CD8-positive, alpha-beta memory T cell (primary cell): Measurements from ENCODE around the gene ZBTB4. TPM values are rescaled to one million over a fixed set of nuclear protein-coding genes. Genes with fewer than 3 reads are reported as not detected.

ENCODE experiments used
- CTCF ChIA-PET: fragments of 350-600 bp; sonication (Branson Sonifier 250); formaldehyde crosslinking; loops from one replicate; lab custom pipeline; 2021; ENCODE audit warnings: antibody characterized with exemption; lab: Charles Lee
- POLR2A ChIA-PET: fragments of 350-600 bp; sonication (Branson Sonifier 250); formaldehyde crosslinking; loops from one replicate; lab custom pipeline; 2021; ENCODE audit warnings: antibody characterized with exemption; lab: Charles Lee
- DNase-seq, 5 donors: peaks; one replicate each; pipeline versions ENCODE4 v3.0.0 to v3.0.0-alpha.2; 2020 to 2022; ENCODE audit warnings: mixed read lengths in 1 of 5
- H3K27ac ChIP-seq: one replicate; pipeline ENCODE4 v1.7.0; 2013; ENCODE audit warnings: low read depth, mild to moderate bottlenecking, low read length, moderate library complexity
- H3K27me3 ChIP-seq: 2 replicates; pipeline ENCODE4 v1.7.0; 2013; ENCODE audit warnings: low read length, mild to moderate bottlenecking; ENCODE audit not compliant: insufficient read depth, poor library complexity, severe bottlenecking
- H3K36me3 ChIP-seq: 2 replicates; pipeline ENCODE4 v1.7.0; 2013; ENCODE audit warnings: mild to moderate bottlenecking, low read length, moderate library complexity; ENCODE audit not compliant: insufficient read depth
- H3K4me1 ChIP-seq: 2 replicates; pipeline ENCODE4 v1.7.0; 2013; ENCODE audit warnings: mild to moderate bottlenecking, low read length, moderate library complexity; ENCODE audit not compliant: insufficient read depth
- H3K4me3 ChIP-seq: 2 replicates; pipeline ENCODE4 v1.7.0; 2013; ENCODE audit warnings: mild to moderate bottlenecking, low read length
- H3K9me3 ChIP-seq: 2 replicates; pipeline ENCODE4 v1.7.0; 2013; ENCODE audit warnings: mild to moderate bottlenecking, low read length
- H3K27ac Mint-ChIP-seq, 8 donors: one replicate each; pipeline ENCODE4 v1.8.0; 2020 to 2021; ENCODE audit warnings: mixed read lengths in 8 of 8, mild to moderate bottlenecking in 6 of 8, inconsistent platforms in 3 of 8, moderate library complexity in 3 of 8
- H3K27me3 Mint-ChIP-seq, 2 donors: one replicate each; pipeline ENCODE4 v1.8.0; 2020 to 2021; ENCODE audit warnings: mixed read lengths in 2 of 2, mild to moderate bottlenecking in 1 of 2, moderate library complexity in 1 of 2
- H3K36me3 Mint-ChIP-seq, 3 donors: one replicate each; pipeline ENCODE4 v1.8.0; 2020 to 2021; ENCODE audit warnings: mixed read lengths in 3 of 3, inconsistent platforms in 1 of 3, mild to moderate bottlenecking in 1 of 3
- H3K4me1 Mint-ChIP-seq, 3 donors: one replicate each; pipeline ENCODE4 v1.8.0; 2020 to 2021; ENCODE audit warnings: mixed read lengths in 3 of 3, inconsistent platforms in 1 of 3, mild to moderate bottlenecking in 1 of 3
- H3K4me3 Mint-ChIP-seq, 7 donors: one replicate each; pipeline ENCODE4 v1.8.0; 2020 to 2021; ENCODE audit warnings: mixed read lengths in 7 of 7, mild to moderate bottlenecking in 6 of 7, moderate library complexity in 4 of 7, inconsistent platforms in 2 of 7
- H3K9me3 Mint-ChIP-seq, 5 donors: one replicate each; pipeline ENCODE4 v1.8.0; 2020 to 2022; ENCODE audit warnings: mixed read lengths in 5 of 5, mild to moderate bottlenecking in 3 of 5, moderate library complexity in 2 of 5, inconsistent platforms in 1 of 5
- polyA plus RNA-seq: library from polyadenylated mRNA; unstranded; fragments of 300-500 nt; fragmentation: Illumina TruSeq; gene quantifications from one replicate; pipeline ENCODE4 v1.2.3, GENCODE V29; 2021
- total RNA-seq, 2 experiments: library from RNA; stranded (reverse); gene quantifications; one replicate each; pipeline ENCODE4 v1.2.3, GENCODE V29; 2021

Gene ZBTB4
- total and polyA plus RNA-seq, 3 experiments from 2014 or later: 22.8 to 24.1 (median 23.1) TPM

DNA sequence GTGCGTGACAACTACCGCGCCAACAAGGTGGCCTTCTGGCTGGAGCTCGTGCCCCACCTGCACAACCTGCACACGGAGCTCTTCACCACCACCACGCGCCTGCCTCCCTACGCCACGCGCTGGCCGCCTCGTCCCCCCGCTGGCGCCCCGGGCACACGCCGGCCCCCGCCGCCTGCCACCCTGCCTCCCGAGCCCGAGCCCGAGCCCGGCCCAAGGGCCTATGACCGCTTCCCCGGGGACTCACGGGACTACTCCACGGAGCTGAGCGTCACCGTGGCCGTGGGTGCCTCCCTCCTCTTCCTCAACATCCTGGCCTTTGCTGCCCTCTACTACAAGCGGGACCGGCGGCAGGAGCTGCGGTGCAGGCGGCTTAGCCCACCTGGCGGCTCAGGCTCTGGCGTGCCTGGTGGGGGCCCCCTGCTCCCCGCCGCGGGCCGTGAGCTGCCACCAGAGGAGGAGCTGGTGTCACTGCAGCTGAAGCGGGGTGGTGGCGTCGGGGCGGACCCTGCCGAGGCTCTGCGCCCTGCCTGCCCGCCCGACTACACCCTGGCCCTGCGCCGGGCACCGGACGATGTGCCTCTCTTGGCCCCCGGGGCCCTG, 62.3 kb downstream of the ZBTB4 start:
- DNase-seq: no peak
- Mint-ChIP-seq H3K36me3 (peaks cover 0 to 1% (median 0%) of the 10 kb centered on the region in 3 donors), H3K27me3 (peaks cover 1 to 6% of the 10 kb centered on the region in 2 donors), H3K4me3 (no peak overlapping the region), H3K4me1 (peaks cover 0 to 2% (median 0%) of the 10 kb centered on the region in 3 donors), H3K9me3 (no peaks in the 10 kb centered on the region), H3K27ac (no peak overlapping the region)
- no peak overlapping the region for H3K4me3 ChIP-seq
- CTCF ChIA-PET: no interaction called here
- no peaks in the 10 kb centered on the region for H3K4me1 ChIP-seq
- no peaks in the 10 kb centered on the region for H3K36me3 ChIP-seq
- no peak overlapping the region for H3K27ac ChIP-seq
- H3K27me3 ChIP-seq: no peaks in the 10 kb centered on the region
- POLR2A ChIA-PET: no interaction called here
- no peaks in the 10 kb centered on the region for H3K9me3 ChIP-seq

DNA sequence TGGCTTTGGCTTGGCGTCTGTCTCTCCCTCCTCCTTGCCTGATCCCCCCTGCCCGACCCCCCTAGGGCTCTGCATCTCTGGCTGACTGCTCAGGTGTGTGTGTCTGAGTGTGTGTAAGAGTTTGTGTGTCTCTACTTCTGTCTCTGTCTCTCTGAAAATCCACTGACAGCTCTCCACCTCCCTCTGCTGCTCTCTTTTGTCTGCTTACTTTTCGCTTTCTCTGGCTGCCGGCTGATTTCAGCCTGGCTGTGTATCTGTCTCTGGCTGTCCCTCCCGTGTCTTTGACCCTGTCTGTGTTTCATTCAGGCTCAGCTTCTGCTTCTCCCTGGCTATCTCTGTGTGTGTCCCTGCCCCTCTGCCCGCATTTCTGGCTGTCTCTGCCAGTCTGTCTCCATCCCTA, 63.1 kb downstream of the ZBTB4 start:
- ChIA-PET POLR2A (no interaction called here), CTCF (no interaction called here)
- H3K27me3 ChIP-seq: no peaks in the 10 kb centered on the region
- Mint-ChIP-seq H3K36me3 (peaks cover 0 to 1% (median 0%) of the 10 kb centered on the region in 3 donors), H3K27me3 (peaks cover 1 to 6% of the 10 kb centered on the region in 2 donors), H3K9me3 (no peaks in the 10 kb centered on the region), H3K4me1 (peaks cover 0 to 2% (median 0%) of the 10 kb centered on the region in 3 donors), H3K27ac (peak overlapping the region in 1 of 8 donors; percentile 10), H3K4me3 (no peak overlapping the region)
- H3K36me3 ChIP-seq: no peaks in the 10 kb centered on the region
- H3K9me3 ChIP-seq: no peaks in the 10 kb centered on the region
- no peak overlapping the region for H3K4me3 ChIP-seq
- no peaks in the 10 kb centered on the region for H3K4me1 ChIP-seq
- DNase-seq: no peak
- no peak overlapping the region for H3K27ac ChIP-seq

DNA sequence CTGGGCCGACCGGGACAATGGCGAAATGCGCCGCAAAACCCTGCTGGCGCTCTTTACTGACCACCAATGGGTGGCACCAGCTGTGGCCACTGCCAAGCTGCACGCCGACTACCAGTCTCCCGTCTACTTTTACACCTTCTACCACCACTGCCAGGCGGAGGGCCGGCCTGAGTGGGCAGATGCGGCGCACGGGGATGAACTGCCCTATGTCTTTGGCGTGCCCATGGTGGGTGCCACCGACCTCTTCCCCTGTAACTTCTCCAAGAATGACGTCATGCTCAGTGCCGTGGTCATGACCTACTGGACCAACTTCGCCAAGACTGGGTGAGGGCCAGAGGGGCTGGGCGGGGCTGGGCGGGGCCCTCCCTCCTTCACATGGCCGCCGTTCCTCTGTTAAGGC, 63.6 kb downstream of the ZBTB4 start:
- CTCF ChIA-PET: no interaction called here
- H3K9me3 ChIP-seq: no peaks in the 10 kb centered on the region
- POLR2A ChIA-PET: no interaction called here
- H3K4me3 Mint-ChIP-seq: no peak overlapping the region
- H3K27me3 Mint-ChIP-seq: peaks cover 1 to 6% of the 10 kb centered on the region in 2 donors
- H3K27ac ChIP-seq: no peak overlapping the region
- H3K27me3 ChIP-seq: no peaks in the 10 kb centered on the region
- peaks cover 0 to 1% (median 0%) of the 10 kb centered on the region in 3 donors for H3K36me3 Mint-ChIP-seq
- no peaks in the 10 kb centered on the region for H3K9me3 Mint-ChIP-seq
- H3K36me3 ChIP-seq: no peaks in the 10 kb centered on the region
- H3K4me3 ChIP-seq: no peak overlapping the region
- no peaks in the 10 kb centered on the region for H3K4me1 ChIP-seq
- DNase-seq: no peak
- peaks cover 0 to 2% (median 0%) of the 10 kb centered on the region in 3 donors for H3K4me1 Mint-ChIP-seq
- H3K27ac Mint-ChIP-seq: no peak overlapping the region

DNA sequence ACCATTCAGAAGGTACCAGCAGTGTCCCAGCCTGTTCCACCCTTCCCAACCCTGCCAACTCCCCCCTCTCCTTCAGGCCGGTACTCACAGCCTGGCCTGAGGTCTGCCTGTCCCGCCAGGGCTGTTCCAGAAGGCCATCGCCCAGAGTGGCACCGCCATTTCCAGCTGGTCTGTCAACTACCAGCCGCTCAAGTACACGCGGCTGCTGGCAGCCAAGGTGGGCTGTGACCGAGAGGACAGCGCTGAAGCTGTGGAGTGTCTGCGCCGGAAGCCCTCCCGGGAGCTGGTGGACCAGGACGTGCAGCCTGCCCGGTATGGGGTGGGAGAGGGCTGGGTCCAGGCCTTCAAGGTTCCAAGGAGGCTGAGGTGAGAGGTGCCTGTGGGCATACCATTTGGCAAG, 64.6 kb downstream of the ZBTB4 start:
- H3K9me3 Mint-ChIP-seq: no peaks in the 10 kb centered on the region
- Histone ChIP-seq H3K27ac (no peak overlapping the region), H3K27me3 (no peaks in the 10 kb centered on the region), H3K9me3 (no peaks in the 10 kb centered on the region), H3K4me3 (no peak overlapping the region), H3K4me1 (no peaks in the 10 kb centered on the region), H3K36me3 (no peaks in the 10 kb centered on the region)
- ChIA-PET POLR2A (no interaction called here), CTCF (interaction anchor here (1.3 kb wide), 1 partner anchor 22 kb away, joined by 3 read pairs; no protein-coding TSS in a partner anchor)
- H3K27me3 Mint-ChIP-seq: peaks cover 4 to 5% of the 10 kb centered on the region in 2 donors
- peaks cover 0 to 2% (median 0%) of the 10 kb centered on the region in 3 donors for H3K4me1 Mint-ChIP-seq
- DNase-seq: no peak
- no peak overlapping the region for H3K27ac Mint-ChIP-seq
- peaks cover 0 to 1% (median 0%) of the 10 kb centered on the region in 3 donors for H3K36me3 Mint-ChIP-seq
- H3K4me3 Mint-ChIP-seq: no peak overlapping the region

DNA sequence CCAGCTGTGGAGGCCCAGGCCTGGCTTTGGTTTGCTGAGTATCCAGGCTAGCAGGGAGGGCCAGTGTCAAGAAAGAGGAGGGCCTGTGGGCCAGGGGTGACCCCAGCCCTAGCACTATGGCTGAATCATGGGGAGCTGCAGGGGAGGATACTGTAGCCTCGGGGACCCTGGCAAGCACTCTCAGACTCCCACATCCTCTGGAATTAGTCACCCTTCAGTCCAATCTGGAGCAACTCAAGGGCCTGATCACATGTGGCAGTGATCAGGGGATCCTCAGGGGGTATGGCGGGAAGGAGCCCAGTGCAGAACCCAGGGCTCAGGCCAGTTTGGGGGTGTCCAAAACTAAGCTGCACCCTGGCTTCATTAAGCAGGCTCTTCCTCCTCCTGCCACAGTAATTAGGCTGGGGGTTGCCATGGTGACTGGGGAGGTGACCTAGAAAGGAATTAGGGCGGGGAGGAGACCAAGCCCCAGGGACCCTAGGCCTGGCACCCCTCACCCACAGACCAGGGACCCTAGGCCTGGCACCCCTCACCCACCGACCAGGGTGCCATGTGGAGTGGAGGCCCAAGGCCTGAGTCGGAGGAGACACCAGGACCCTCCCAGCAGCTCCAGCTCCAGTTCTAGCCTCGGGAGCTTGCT, 66.0 kb downstream of the ZBTB4 start:
- Histone ChIP-seq H3K9me3 (no peaks in the 10 kb centered on the region), H3K4me3 (no peak overlapping the region), H3K4me1 (no peaks in the 10 kb centered on the region), H3K27me3 (no peaks in the 10 kb centered on the region), H3K27ac (no peak overlapping the region), H3K36me3 (no peaks in the 10 kb centered on the region)
- CTCF ChIA-PET: interaction anchor here (1.3 to 2.2 kb wide), 2 partner anchors 24 to 57 kb away, joined by 3 to 6 read pairs; no protein-coding TSS in a partner anchor
- Mint-ChIP-seq H3K27ac (no peak overlapping the region), H3K4me3 (no peak overlapping the region), H3K36me3 (peaks cover 0 to 1% (median 0%) of the 10 kb centered on the region in 3 donors), H3K4me1 (peaks cover 0 to 8% (median 6%) of the 10 kb centered on the region in 3 donors), H3K9me3 (no peaks in the 10 kb centered on the region), H3K27me3 (peaks cover 0 to 4% of the 10 kb centered on the region in 2 donors)
- DNase-seq: no peak
- POLR2A ChIA-PET: no interaction called here

DNA sequence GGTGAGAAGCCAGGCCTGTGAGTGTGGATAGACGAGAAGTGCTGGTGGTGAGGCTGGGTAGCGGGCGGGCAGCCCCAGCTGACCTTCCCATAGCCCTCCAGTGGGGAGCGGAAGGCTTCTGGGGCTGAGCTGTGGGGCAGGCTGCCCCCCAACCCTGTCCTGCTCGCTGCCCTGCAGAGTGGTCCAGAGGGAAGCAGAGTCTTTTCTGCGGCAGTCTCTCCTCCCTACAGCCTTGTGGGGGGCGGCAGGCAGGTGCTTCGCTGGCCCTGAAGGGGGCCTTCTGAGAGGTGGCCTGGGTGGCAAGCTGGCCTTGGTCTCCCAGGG, 68.0 kb downstream of the ZBTB4 start:
- H3K4me1 Mint-ChIP-seq: peaks cover 0 to 13% (median 8%) of the 10 kb centered on the region in 3 donors
- no peaks in the 10 kb centered on the region for H3K9me3 ChIP-seq
- no peaks in the 10 kb centered on the region for H3K4me1 ChIP-seq
- no peak overlapping the region for H3K4me3 Mint-ChIP-seq
- H3K27ac ChIP-seq: no peak overlapping the region
- no peaks in the 10 kb centered on the region for H3K36me3 Mint-ChIP-seq
- no peak overlapping the region for H3K4me3 ChIP-seq
- no peak for DNase-seq
- peaks cover 0 to 4% of the 10 kb centered on the region in 2 donors for H3K27me3 Mint-ChIP-seq
- H3K27ac Mint-ChIP-seq: no peak overlapping the region
- POLR2A ChIA-PET: no interaction called here
- no peaks in the 10 kb centered on the region for H3K27me3 ChIP-seq
- no peaks in the 10 kb centered on the region for H3K36me3 ChIP-seq
- CTCF ChIA-PET: no interaction called here
- no peaks in the 10 kb centered on the region for H3K9me3 Mint-ChIP-seq

DNA sequence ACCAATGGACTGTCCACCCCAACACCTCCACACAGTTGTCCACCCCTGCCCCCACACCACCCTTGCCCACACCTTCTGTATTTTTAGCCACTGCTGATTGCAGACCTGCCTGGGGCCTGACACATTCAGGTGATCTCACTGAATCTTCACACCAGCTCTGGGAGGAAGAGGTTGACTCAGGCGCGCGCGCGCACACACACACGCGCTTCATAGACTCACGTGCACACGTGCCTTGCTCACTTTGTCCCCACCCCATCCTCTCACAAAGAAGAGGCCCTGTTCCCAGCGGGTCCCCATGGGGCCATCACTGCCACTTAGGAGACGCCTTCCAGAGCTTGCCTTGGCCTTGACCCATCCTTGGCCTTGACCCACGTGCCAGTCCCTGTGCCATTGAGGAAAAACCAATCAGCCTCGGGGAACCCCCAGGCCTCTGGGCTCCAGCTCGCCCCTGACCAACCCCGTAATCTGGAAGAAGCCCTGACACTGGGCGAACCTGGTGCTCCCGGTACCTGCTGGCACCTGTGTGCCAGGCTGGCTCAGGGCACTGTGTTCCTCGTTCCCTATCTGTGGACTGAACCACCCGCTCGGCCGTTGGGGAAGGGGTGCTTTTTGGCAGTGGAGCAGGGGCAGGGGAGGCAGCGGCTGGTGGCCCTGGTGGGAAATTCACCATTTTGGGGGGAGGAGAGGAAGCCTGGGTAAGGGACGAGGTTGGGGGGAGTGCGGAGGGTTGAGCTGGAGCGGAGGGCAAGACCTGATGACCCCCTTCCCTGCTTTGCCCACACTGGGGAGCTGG, 68.6 kb downstream of the ZBTB4 start:
- Mint-ChIP-seq H3K4me1 (peaks cover 5 to 17% (median 8%) of the 10 kb centered on the region in 3 donors), H3K27ac (peak overlapping the region in 1 of 8 donors; percentile 38), H3K36me3 (no peaks in the 10 kb centered on the region), H3K9me3 (no peaks in the 10 kb centered on the region), H3K27me3 (peaks cover 0 to 6% of the 10 kb centered on the region in 2 donors), H3K4me3 (peak overlapping the region in 1 of 7 donors; percentile 37)
- no peaks in the 10 kb centered on the region for H3K4me1 ChIP-seq
- H3K27ac ChIP-seq: no peak overlapping the region
- H3K4me3 ChIP-seq: no peak overlapping the region
- H3K9me3 ChIP-seq: no peaks in the 10 kb centered on the region
- no peak for DNase-seq
- ChIA-PET POLR2A (no interaction called here), CTCF (no interaction called here)
- no peaks in the 10 kb centered on the region for H3K36me3 ChIP-seq
- H3K27me3 ChIP-seq: no peaks in the 10 kb centered on the region

DNA sequence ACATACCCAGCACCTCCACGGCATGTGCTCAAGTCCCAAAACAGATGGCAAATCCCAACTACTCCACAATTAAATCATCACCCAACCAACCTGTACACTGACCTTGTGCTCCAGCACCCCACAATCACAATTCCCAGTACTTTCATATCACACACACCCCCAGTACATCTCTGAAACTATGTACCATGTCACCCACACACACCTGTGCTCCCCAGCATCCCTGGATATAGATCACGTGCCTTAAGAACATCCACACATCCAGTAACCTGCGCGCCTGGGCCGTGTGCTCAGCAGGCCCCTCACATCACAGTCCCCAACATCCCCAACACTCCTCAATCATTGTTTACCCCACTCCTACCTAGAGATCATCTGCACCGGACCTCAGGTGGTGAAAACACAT, 69.7 kb downstream of the ZBTB4 start:
- H3K4me1 Mint-ChIP-seq: peaks cover 8 to 24% (median 8%) of the 10 kb centered on the region in 3 donors
- H3K27me3 Mint-ChIP-seq: peaks cover 0 to 6% of the 10 kb centered on the region in 2 donors
- no peaks in the 10 kb centered on the region for H3K9me3 Mint-ChIP-seq
- CTCF ChIA-PET: interaction anchor here (1.8 kb wide), 1 partner anchor 27 kb away, joined by 7 read pairs; no protein-coding TSS in a partner anchor
- H3K4me3 ChIP-seq: no peak overlapping the region
- peak overlapping the region in 3 of 8 donors; percentile 0 to 43 (median 31) for H3K27ac Mint-ChIP-seq
- peaks cover 8% of the 10 kb centered on the region for H3K4me1 ChIP-seq
- no peak for DNase-seq
- H3K27me3 ChIP-seq: no peaks in the 10 kb centered on the region
- no peaks in the 10 kb centered on the region for H3K36me3 Mint-ChIP-seq
- POLR2A ChIA-PET: no interaction called here
- H3K36me3 ChIP-seq: no peaks in the 10 kb centered on the region
- no peak overlapping the region for H3K27ac ChIP-seq
- no peaks in the 10 kb centered on the region for H3K9me3 ChIP-seq
- peak overlapping the region in 1 of 7 donors; percentile 78 for H3K4me3 Mint-ChIP-seq
